HG03025 (cell line): Measurements from ENCODE around the gene EXOC4.
"Not testable (repeated sequence)": the region's sequence is repeated elsewhere in the genome, so short reads cannot be mapped to it uniquely, and the experiment has no call there.

ENCODE experiments used
- ATAC-seq: cut with Tn5 transposase; IDR thresholded peaks from one replicate; pipeline ENCODE4 v1.9.1; 2021; ENCODE audit warnings: mild to moderate bottlenecking, moderate library complexity; ENCODE audit not compliant: unreplicated experiment, low FRiP score

The EXOC4 gene

DNA sequence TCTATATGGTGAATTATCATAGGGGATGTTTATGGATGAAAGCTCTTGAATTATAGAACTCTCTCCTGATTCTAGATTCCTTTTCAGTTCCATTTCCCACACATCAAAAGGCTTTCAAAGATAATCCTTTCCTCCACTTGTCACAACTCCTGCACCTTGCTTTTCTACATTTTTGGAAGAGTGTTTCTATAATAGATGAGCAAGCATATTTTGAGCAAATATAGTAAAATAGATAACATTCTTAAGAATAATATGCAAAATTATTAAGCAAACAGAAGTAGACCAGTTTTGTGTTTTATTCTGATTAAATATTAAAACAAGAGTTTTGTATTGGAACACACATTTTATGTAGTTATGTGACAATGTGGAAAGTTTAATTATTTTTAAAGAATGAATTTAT is 340.7 kb downstream of the EXOC4 start:
- ATAC-seq: no peak

DNA sequence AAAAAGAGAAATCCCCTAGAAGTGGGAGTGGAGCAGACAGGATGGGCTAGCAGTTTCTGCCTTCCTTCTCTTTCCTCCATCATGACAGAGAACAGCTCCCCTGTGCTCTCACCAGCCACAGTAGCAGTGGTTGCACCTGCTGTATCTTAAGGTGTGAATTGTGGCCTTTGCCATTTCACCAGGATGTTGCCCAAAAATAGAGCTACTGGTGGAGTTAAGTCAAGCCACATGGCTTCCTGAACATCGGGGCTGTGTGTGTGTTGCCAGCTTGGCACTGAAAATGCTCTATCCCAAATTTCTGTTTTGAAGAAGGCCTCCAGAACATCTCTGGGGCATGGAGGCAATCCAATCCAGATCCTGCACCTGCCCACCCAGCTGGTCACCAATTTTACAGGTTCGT is 348.7 kb downstream of the EXOC4 start:
- no peak for ATAC-seq

DNA sequence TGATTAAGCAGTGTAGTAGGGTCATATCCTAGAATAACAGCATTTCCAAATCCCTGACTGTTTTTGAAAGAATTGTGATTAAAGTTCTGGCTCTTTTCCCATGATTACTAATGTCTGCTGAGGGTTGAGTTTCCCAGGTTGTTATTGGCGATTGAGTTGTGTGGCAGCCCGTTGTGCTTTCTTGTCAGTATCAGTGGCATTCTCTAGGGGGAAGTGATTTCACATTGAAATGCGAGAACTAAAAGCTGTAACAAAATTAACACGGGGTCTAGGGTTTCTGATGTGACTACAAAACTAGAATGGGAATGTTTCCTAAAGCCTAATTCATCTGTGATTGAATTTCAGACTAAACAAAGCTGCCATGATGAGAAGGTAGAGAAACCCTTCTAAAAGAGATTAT is 349.4 kb downstream of the EXOC4 start:
- ATAC-seq: no peak

DNA sequence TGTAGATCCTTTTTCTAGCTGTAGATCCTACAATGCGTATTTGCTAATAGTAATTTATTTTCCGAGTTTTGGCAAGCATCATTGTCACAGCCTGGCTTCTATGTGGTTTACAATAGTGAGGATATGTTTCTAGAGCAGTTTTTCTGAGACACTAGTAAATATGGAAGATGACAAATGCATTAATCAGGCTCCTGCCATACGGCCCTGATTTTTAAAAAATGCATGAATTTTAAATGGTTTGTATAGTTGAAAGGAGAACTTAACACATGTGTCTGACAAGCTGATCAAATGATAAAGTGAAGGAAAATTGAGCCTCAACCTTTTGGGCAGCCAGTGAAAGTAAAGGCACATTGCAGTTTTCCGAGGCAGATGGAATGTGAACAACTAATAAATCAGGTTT is 354.1 kb downstream of the EXOC4 start:
- no peak for ATAC-seq

DNA sequence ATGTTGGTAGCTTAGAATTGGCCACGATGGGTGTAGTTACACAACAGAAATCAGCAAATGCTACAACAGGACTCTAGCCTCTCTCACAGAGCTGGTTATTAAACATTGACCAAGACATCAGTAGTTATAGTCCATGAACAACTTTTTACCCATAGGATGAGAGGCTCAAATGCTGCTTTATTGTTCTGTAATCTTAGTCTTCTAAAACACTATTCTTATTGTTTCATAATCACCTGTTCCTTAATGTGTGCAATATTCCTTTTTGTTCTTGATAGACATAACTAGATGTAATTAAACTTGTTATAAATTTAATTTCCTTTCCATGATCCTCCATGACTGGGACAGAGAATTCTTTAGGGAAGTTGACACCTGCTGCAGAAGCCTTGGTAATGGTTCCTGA is 356.9 kb downstream of the EXOC4 start:
- ATAC-seq: no peak

DNA sequence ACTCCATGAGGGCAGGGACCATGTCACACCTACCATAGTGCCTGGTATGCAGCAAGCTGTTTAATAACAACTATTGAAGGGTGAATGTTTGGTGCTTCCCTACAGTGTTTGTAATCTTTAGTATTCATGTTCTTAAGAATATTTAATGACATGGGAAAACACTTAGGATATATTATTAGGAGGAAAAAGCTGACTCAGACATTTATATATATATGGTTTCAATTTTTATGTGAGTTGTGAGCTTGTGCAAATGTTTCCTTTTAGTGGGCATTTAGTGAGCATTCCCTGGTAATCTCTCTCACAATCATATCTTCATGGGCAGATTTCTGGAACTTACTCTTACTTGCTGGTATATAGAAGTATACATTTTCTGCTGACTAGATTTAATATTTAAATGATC is 359.1 kb downstream of the EXOC4 start:
- ATAC-seq: no peak

DNA sequence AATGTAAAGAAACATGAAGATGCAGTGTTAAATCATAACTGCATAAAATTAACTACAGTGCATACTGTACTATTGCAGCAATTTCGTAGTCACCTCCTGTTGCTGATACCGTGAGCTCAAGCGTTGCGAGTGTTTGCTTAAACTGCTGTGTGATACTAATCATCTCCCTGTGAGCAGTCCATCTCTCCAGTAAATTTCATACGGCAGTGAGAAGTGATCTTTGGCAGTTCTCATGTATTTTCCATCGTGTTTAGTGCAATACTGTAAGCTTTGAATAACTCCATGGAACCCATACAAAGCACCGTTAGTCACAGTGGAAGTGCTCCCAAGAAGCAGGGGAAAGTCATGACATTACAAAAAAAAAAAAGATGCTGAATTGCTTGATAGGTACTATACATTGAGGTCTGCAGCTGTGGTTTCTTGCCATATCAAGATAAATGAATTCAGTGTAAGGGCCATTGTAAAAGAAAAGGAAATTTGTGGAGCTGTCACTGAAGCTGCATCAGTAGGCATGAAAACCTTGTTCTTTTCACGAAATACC is 360.4 kb downstream of the EXOC4 start:
- ATAC-seq: no peak

DNA sequence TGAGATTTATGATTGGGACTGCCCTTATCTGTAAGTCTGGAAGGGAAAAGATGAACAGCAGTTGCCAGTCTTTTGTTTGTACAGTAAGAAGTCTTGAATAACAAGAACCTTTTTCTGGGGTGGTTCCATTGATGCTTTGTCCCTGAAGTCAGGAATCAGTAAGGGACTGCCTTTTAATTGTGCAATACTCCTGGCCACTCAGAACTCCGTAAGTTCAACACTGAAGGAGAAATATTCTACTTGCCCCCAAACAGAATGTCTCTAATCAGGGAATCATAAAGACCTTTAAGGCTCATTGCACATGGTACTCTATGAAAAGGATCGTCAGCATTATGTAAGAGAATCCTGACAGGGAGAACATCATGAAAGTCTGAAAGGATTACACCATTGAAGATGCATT is 361.4 kb downstream of the EXOC4 start:
- ATAC-seq: no peak

DNA sequence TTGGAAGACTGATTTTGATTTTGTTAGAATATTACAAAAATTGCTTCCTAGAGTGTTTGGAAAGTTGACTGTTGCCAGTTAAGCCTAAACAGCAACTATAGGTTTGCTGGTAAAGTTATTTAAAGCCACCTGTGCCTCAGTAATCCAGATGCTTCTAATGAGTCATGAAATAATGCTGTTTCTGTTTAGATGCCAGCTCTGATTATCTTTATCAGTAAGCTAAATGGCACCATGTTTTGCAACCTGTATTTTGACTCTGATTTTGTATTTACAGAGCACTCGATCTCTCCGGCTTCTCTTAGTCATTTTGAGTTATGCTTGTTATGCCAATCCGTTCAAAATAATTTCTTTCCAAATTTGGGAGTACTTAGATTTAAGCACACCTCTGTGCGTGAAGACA is 366.1 kb downstream of the EXOC4 start:
- no peak for ATAC-seq

DNA sequence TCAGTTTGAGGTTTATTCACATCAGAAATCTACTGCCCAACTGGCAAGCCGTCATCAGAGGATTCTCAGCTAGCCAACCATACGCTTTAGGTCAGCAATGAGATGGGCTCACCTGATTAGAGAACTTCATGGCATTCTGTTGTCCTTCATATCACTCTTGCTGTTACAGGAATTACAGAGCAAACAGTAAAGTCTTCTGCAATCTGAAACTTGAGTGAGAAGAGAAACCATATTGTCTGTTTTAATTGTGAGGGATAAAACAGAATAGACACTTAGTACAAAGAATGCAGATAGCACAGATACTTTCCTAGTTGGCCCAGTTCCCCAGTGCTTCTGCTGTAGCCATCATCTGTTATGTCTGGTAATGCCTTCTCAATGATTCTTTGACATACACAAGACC is 366.6 kb downstream of the EXOC4 start:
- no peak for ATAC-seq

DNA sequence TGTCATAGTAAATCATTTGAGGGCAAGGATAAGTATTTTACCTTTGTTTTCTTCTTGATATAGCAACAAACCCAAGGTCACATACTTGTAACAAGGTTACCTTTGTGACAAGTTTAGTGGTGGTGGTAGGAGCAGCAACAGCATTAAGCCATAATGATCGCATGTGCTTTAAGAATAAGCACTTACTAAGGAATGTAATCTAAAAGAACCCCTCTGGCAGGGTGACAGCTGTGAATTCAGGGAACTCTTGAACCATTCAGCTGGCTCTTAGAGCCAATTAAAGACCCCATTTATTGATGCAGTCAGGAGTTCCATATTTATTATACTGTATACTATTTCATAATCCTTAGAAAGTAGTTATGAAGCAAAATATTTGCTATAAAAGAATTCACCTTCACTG is 370.8 kb downstream of the EXOC4 start:
- no peak for ATAC-seq

DNA sequence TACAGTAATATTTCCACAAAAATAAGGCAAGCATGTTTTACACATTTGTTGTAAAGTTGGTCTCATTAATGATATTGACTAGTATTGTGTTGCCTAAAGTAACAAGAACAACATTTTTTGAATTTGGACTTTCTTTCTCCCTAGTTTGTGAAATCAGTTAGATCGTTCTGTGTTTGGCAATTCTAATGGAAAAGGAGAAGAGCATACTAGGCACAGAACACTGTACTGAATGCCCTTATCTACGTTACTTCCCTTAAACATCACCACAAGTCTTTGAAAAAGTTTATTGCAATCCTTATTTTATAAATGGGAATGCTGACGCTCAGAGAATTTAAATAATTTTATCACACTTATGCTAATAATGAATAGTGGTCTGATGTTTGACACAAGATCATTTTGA is 372.2 kb downstream of the EXOC4 start:
- ATAC-seq: no peak

DNA sequence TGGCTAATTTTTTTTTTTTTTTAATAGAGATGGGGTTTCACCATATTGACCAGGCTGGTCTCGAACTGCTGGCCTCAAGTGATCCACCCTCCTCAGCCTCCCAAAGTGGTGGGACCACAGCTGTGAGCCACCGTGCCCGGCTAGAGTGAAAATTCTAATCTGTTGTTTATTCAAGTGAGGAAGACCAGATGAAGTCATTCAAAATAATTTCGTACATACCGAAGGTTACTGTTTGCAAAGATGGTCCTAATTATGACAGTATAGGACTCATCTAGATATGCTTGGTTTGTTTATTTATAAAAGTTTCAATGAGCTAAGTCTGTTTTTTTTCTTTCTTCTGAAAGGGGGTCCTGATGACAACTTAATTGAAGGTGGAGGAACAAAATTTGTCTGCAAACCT is 376.8 kb downstream of the EXOC4 start:
- ATAC-seq: no peak

DNA sequence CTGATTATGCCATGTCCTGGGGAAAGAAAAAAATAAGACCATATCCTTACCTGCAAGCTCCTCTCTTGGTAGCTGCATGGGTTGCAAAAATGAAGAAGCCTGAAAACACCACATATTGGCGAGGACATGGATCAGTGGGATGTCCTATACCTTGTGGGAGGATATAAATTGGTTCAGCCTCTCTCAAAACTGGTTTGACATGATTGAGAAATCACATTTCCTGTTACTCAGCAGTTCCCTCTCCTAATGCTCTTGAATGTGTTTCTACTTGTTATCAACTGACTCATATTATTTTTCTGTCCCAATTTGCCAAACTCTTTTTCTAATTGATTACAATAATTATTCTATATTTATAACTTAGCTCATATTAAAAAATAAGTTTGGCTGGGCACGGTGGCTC is 380.2 kb downstream of the EXOC4 start:
- ATAC-seq: no peak

DNA sequence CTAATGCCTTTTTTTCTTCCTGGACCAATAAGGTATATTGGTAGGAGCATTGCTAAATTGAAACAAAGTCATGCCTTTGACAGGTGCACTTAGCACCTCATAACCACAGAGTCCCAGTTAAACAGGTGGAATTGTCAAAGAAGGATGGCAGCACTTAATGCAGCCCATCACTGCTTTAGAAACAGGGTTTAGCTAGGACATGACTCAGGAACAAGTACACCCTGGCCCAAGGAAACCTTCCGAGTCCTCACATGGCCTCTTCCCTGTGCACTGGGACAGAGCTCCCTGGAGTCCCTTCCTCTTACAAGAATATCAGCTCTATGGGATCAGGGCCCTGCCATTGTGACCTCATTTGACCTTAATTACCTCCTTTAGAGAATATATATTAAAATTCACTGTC is 382.7 kb downstream of the EXOC4 start:
- ATAC-seq: no peak

DNA sequence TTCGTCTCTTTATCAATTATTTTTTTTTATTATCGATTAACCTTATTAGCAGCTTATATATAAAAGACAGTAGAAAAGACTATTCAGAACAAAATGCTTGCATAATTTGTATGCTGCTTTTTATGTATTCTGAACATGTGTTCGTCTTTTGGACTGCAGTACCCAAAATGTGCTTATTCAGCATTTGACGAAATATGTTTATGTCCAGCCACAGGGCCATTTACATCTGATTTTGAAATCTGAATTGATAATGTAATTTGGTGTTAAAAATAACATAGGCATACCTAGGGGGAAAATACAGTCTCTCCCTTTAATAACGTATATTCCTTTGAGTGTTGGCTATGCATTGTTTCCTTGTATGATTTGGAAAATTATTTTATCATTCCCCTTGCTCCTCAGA is 386.0 kb downstream of the EXOC4 start:
- no peak for ATAC-seq

DNA sequence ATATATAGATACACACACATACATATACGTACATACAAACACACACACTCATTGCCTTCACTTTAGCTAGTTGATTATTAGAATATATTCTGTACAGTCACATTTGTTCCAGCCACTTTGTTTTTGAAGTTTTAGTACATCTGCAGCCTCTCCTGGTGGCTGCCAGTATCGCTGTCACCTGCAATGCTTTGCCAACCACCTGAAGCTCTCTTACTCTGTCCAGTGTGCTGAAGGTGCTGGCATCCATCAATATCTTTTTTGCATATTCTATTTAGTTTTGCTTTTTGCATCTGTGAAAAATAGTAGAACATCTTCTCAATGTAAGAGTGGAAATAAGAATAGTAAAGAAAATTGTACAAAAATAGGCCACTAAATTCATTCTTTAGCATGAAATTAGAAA is 388.6 kb downstream of the EXOC4 start:
- ATAC-seq: no peak

DNA sequence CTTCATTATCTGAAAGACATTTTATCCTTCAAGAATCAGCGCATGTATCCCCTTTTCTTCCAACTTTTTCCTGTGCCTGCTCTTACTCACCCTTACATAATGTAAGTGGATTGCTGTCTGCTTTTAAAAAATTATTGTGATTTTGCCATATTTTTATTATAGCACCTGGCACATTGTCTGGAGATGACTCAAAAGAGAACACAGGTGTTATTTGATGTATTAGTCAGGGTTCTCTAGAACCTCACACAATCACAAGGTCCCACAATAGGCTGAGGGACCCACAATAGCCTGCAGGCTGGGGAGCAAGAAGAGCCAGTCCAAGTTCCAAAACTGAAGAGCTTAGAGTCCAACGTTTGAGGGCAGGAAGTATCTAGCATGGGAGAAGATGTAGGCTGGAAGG is 390.0 kb downstream of the EXOC4 start:
- ATAC-seq: no peak

DNA sequence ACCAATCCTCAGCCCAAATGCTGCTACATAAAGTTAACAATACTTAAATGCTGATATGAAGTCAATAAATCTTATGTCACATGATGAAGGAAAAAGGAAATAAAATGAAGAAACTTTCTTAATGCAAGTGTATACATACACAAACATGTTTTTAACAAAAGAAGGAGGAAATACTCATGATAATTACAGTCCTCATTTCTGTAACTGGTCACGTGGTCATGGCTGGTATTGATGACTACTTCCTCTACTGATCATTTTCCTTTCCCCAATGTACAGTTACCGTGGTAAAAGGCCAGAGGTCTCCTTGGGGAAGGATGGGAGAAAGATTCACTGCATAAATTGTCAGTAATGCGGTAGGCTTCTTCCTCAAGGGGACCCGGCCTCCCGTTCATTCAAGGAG is 390.8 kb downstream of the EXOC4 start:
- ATAC-seq: not testable (repeated sequence)

DNA sequence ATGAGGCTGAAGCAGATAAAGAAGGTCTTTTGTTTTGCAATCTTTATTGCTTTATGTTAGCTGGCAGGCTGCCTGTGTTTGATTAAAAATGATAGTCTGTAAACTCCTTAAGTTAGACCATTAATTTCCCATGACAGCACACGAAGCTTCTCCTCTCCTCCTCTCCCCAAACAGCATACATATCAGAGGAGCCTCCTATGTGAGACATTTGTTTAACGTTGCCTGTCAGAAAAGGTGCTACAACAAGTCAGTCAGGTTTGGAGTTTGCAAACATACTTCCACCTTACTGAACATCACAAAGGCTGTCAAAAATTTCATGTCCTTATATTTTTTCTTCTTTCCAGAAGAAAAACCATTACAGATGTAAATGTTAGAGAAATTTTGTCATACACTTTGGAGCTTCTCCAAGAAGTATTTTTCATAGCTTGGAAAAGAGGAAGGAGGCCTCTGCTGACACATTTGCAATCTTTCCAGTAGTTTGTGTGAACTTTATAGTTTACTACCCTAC is 393.1 kb downstream of the EXOC4 start:
- ATAC-seq: no peak

DNA sequence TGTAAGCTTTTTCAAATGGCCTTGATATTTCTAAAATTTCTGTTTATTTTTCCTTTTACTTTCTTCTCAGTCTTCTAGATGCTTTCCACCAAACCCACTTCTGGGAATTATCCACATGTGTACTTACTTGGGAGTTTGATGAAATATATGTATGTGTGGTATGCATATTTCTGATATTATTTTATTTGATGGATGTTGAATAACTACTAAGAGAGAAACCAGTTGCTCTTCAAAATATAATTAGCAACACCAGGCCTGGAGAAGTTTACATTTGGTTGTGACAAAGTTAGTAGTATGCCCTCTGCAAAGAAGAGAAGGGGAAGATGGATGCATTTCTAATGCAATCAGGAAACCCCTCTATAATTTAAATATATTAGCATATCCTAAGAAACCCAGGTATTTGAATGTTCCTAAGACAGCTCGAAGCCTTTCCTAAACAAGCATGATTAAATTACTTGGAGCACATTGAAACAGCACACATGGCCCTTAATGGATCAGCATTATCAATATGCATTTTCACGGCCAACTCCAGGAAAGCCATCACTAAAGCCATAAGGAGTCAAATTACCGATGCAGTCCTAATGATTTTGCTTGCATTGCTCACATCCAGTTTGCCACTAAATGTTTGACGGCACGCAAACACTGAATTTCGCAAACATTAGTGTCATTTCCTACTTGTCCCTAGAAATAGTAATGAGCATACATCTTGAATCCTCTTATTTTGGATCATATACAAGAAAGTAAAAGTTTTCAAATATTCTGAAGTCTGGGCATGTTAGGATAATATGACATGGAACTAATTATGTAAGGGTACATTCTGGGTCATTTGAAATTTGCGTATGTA is 393.8 kb downstream of the EXOC4 start:
- ATAC-seq: no peak

DNA sequence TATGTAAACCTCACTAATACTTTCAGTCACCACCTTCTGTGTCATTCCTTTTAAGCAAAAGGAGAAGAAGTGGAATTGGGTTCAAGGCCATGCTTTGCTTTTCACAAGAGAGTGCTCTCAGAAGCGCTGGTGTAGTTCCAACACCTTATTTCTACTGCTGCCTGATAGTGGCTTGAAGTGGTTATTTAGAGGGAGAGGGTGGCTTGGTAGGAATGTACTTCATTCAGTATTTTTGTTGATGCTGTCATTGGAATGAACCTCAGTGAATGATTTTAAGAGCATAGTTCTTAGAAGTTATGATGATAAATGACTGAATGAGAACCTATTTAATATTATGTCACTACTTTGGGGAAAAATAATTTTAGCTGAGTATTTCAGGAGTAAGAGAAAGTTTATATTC is 396.7 kb downstream of the EXOC4 start:
- ATAC-seq: no peak
